ENCODE results near the gene TSPAN10. TPM values are rescaled to one million over a fixed set of nuclear protein-coding genes. Genes with fewer than 3 reads are reported as not detected.
A peak's percentile ranks its signal among the peaks of the same experiment; 100 is the strongest.

The TSPAN10 gene
- total RNA-seq, 4 donors from 2014 or later: 0.19 to 2.1 (median 0.72) TPM; not detected in 1

- no peak for DNase-seq
- WGBS, 2 donors: 88 to 90% methylated on average over 2 to 6 of the region's 10 CpGs
- peaks cover 5 to 87% (median 8%) of the 10 kb centered on the region in 4 donors for H3K27me3 ChIP-seq
These were observed 14.7 kb downstream of the TSPAN10 start for GRCh38 chr17:81651692-81652091.

GRCh38 chr17:81652906-81653771 lies 16.1 kb downstream of the TSPAN10 start:
- 40 to 53% methylated on average over 7 to 8 of the region's 27 CpGs for WGBS, 2 donors
- Histone ChIP-seq H3K36me3 (no peaks in the 10 kb centered on the region), H3K4me1 (peaks cover 0 to 4% (median 0%) of the 10 kb centered on the region in 3 donors), H3K27ac (no peak overlapping the region), H3K27me3 (peaks cover 3 to 73% (median 7%) of the 10 kb centered on the region in 4 donors), H3K4me3 (peak overlapping the region in 2 of 4 donors; percentile 9 to 40), H3K9me3 (peaks cover 0 to 8% (median 0%) of the 10 kb centered on the region in 3 donors)
- DNase-seq: no peak
- intact Hi-C loops (cut with DNase I): no loop called here
- TF ChIP-seq POLR2A (IDR thresholded peaks at IDR 0.05) (no peak), CTCF (IDR thresholded peaks at IDR 0.05) (no peak)

More at GRCh38 chr17:81651692-81652091, 14.7 kb downstream of the TSPAN10 start:
- Histone ChIP-seq H3K4me3 (no peak overlapping the region), H3K4me1 (peaks cover 0 to 9% (median 0%) of the 10 kb centered on the region in 3 donors), H3K36me3 (no peaks in the 10 kb centered on the region), H3K27ac (no peak overlapping the region), H3K9me3 (peaks cover 0 to 8% (median 0%) of the 10 kb centered on the region in 3 donors)
- TF ChIP-seq POLR2A (IDR thresholded peaks at IDR 0.05): no peak
- TF ChIP-seq CTCF (IDR thresholded peaks at IDR 0.05): no peak
- intact Hi-C loops (cut with DNase I): no loop called here

DNA sequence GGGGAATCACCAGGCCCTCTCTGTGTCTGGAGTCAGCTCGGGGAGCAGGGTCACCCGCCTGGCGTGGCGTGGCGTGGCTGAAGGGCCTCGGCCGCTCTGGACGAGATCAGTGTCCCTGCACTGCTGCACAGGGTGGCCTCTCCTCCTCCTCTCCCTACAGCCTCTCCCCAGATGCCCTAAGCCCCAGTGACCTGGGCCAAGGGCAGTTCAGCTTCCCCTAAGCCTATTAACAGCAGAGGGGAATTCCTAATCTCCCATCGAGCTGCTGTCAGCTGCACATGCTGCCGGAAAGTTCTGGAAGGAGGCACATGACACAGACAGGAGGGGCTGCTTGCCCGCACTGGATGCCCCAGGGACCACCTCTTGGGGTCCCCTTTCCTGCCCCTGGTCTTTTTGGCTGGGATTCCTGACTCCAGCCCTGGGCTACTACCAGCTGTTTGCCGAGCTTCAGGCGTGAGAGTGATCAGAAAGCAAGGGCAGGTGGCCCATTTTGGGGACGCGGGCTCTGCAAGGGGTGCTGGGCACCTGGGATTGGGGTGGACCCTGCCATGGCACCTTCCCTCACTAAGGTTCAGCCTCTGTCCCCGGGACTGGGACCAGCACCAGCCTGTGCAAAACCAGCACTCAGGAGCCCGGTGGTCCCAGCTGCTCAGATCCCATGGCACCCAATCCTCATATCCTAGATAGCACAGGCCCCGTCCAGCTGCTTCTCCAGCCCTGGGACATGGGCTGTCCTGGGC lies 18.6 kb downstream of the TSPAN10 start:
- peaks cover 0 to 49% (median 2%) of the 10 kb centered on the region in 4 donors for H3K27me3 ChIP-seq
- H3K27ac ChIP-seq: no peak overlapping the region
- WGBS, 2 donors: 71 to 73% methylated on average over 5 to 7 of the region's 18 CpGs
- peaks cover 0 to 16% (median 5%) of the 10 kb centered on the region in 3 donors for H3K4me1 ChIP-seq
- no peaks in the 10 kb centered on the region for H3K9me3 ChIP-seq
- TF ChIP-seq POLR2A (IDR thresholded peaks at IDR 0.05): no peak
- TF ChIP-seq CTCF (IDR thresholded peaks at IDR 0.05): no peak
- H3K36me3 ChIP-seq: no peaks in the 10 kb centered on the region
- DNase-seq: no peak
- no peak overlapping the region for H3K4me3 ChIP-seq
- intact Hi-C loops (cut with DNase I): no loop called here

DNA sequence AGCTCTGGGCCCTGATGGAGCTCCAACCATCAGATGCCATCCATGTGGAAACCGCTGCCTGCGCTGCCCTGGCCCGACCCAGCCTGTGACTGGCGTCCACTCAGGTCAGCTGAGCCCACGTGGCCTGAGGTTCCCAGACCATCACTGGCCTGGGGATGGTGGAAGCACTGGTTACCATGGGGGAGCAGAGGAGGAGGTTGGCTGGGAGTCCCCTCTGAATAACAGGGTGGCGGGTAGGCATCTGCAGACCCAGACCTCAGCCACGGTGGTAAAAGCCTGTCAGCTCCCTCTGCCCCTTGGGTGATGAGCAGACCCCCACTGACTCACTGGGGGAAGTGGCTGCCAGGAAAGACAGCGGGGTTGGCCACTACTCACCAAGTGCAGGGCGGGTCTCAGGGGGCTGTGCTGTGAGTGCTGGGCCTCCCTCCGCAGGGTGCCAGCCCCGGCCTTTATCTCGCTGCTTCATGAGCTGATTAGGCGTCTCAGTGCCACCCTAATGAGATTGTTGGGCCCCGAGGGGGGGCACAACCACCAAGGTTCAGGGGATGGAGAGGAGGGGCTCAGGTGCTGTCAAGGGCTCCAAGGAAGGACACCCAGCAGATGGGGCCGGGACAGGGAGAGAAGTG lies 19.2 kb downstream of the TSPAN10 start, which contains the start of gene PDE6G:
TSS of gene PDE6G (minus strand) at position 425 of the 626 bp plus-strand sequence. CDS start 3,237 bp downstream, outside the sequence.
- Histone ChIP-seq H3K36me3 (no peaks in the 10 kb centered on the region), H3K4me1 (peaks cover 0 to 23% (median 5%) of the 10 kb centered on the region in 3 donors), H3K27ac (no peak within 1 kb of the TSS), H3K4me3 (no peak within 1 kb of the TSS), H3K9me3 (no peaks in the 10 kb centered on the region), H3K27me3 (peaks cover 0 to 42% (median 0%) of the 10 kb centered on the region in 4 donors)
- WGBS, 2 donors: no CpG with 5 or more reads among the region's 15 CpGs
- intact Hi-C loops (cut with DNase I): no loop called here
- DNase-seq: no peak
- TF ChIP-seq POLR2A (IDR thresholded peaks at IDR 0.05): no peak
- TF ChIP-seq CTCF (IDR thresholded peaks at IDR 0.05): no peak
